HepG2 (cell line): ENCODE measurements around the gene CD300H. TPM values are rescaled to one million over a fixed set of nuclear protein-coding genes. Genes with fewer than 3 reads are reported as not detected.
A peak's percentile ranks its signal among the peaks of the same experiment; 100 is the strongest.

ENCODE experiments used
- ATAC-seq: fragments of 200-7000 bp; cut with Tn5 transposase; 3 replicates; pipeline ENCODE4 v1.9.1; 2020; ENCODE audit warnings: mild to moderate bottlenecking, moderate library complexity
- BruUV-seq: library from RNA; stranded (reverse); fragments of 400-500 nt; replicated peaks from 2 replicates; lab custom pipeline; 2021; lab: Mats Ljungman, UMichigan
- CTCF ChIA-PET: fragments of 300-600 bp; formaldehyde crosslinking; extraction: SDS; loops from one replicate; lab custom pipeline; 2021; ENCODE audit warnings: low total read pairs, inconsistent platforms, low intra/inter-chr PET ratio; lab: Yijun Ruan, JAX
- POLR2A ChIA-PET: fragments of 350-600 bp; sonication (Branson Sonifier 250); formaldehyde crosslinking; loops from one replicate; lab custom pipeline; 2020; ENCODE audit warnings: antibody characterized with exemption, inconsistent platforms; lab: Yijun Ruan, JAX
- DNase-seq: peaks from one replicate; pipeline ENCODE4 v3.0.0-alpha.2; 2015; ENCODE audit warnings: low spot score
- FAIRE-seq: peaks from 3 replicates; lab custom pipeline; 2011; peaks lifted over from hg19 to GRCh38; lab: Jason Lieb, UNC
- H2AFZ ChIP-seq: one replicate; pipeline ENCODE4 v1.6.1; 2011; ENCODE audit warnings: low read length, inconsistent platforms
- H3K27ac ChIP-seq: fragments of 300-600 bp; 3 replicates; pipeline ENCODE4 v1.8.0; 2011; ENCODE audit warnings: mixed run types, mild to moderate bottlenecking, mixed read lengths, low read length, inconsistent platforms; ENCODE audit not compliant: insufficient read depth; ENCODE audit errors: extremely low read length
- H3K27me3 ChIP-seq, 2 experiments: fragments of 200-600 bp in 1 of 2; 2 replicates in 1 of 2; 3 replicates in 1 of 2; pipeline versions ENCODE4 v1.6.0 to v1.8.0; 2011; ENCODE audit warnings: low read length in 2 of 2, mild to moderate bottlenecking in 2 of 2, moderate library complexity in 2 of 2, inconsistent platforms in 1 of 2; ENCODE audit not compliant: insufficient read depth in 2 of 2, control insufficient read depth in 1 of 2
- H3K36me3 ChIP-seq, 2 experiments: fragments of 200-600 bp in 1 of 2; replicated peaks in 1 of 2; 2 replicates in 1 of 2; 3 replicates in 1 of 2; pipeline versions ENCODE4 v1.5.1 to v1.8.0; 2011; ENCODE audit warnings: low read length in 2 of 2, inconsistent platforms in 1 of 2; ENCODE audit not compliant: insufficient read depth in 2 of 2, control insufficient read depth in 1 of 2
- H3K4me1 ChIP-seq: 2 replicates; pipeline ENCODE4 v1.5.1; 2012; ENCODE audit warnings: low read length, inconsistent platforms; ENCODE audit not compliant: insufficient read depth
- H3K4me2 ChIP-seq: 2 replicates; pipeline ENCODE4 v1.6.0; 2011; ENCODE audit warnings: low read depth, low read length, inconsistent platforms
- H3K4me3 ChIP-seq, 3 experiments: fragments of 200-600 bp in 1 of 3; sonication (generic), shearing (Covaris generic) in 1 of 3; replicated peaks in 1 of 3; 2 replicates each; pipeline ENCODE4 v1.5.1; 2011 to 2016; ENCODE audit warnings: low read length in 3 of 3, inconsistent platforms in 2 of 3, low read depth in 2 of 3, mild to moderate bottlenecking in 2 of 3, control low read depth in 1 of 3, mixed read lengths in 1 of 3; ENCODE audit not compliant: insufficient read depth in 1 of 3
- H3K79me2 ChIP-seq: one replicate; pipeline ENCODE4 v1.6.1; 2011; ENCODE audit warnings: low read length, inconsistent platforms; ENCODE audit not compliant: insufficient read depth
- H3K9ac ChIP-seq: 2 replicates; pipeline ENCODE4 v1.6.0; 2011; ENCODE audit warnings: mild to moderate bottlenecking, low read depth, low read length, inconsistent platforms; ENCODE audit not compliant: insufficient read depth
- H3K9me3 ChIP-seq: 2 replicates; pipeline ENCODE4 v1.5.1; 2012; ENCODE audit warnings: mild to moderate bottlenecking, low read length
- H4K20me1 ChIP-seq: 2 replicates; pipeline ENCODE4 v1.6.0; 2011; ENCODE audit warnings: inconsistent platforms, mild to moderate bottlenecking, low read length, moderate library complexity; ENCODE audit not compliant: insufficient read depth
- CTCF ChIP-seq: sonication (generic); formaldehyde crosslinking; IDR thresholded peaks from 2 replicates; pipeline ENCODE4 v1.5.0; 2020; ENCODE audit warnings: mild to moderate bottlenecking, missing genetic modification reagents, moderate library complexity
- HNRNPL ChIP-seq: fragments of 200-400 bp; formaldehyde crosslinking; IDR thresholded peaks from 2 replicates; pipeline ENCODE4 v1.6.1; 2017; ENCODE audit warnings: mild to moderate bottlenecking, low read depth, low read length
- MBNL3 ChIP-seq: fragments of 250-450 bp; sonication (Bioruptor Pico); conservative IDR thresholded peaks from 2 replicates; pipeline ENCODE4 v1.8.0; 2022; ENCODE audit warnings: mild to moderate bottlenecking, inconsistent platforms
- MYNN ChIP-seq: sonication (generic); formaldehyde crosslinking; IDR thresholded peaks from 2 replicates; pipeline ENCODE4 v1.4.0; 2020; ENCODE audit warnings: mild to moderate bottlenecking, low read depth, missing genetic modification reagents
- RAD21 ChIP-seq: fragments of 450-650 bp; formaldehyde crosslinking; IDR thresholded peaks from 2 replicates; pipeline ENCODE4 v1.5.0; 2020; ENCODE audit warnings: mild to moderate bottlenecking
- SMC3 ChIP-seq: IDR thresholded peaks from 2 replicates; pipeline ENCODE4 v1.6.1; 2011; ENCODE audit warnings: low read length, improper control_type of control experiment
- STAG1 ChIP-seq: sonication (generic); formaldehyde crosslinking; IDR thresholded peaks from 2 replicates; pipeline ENCODE4 v1.4.0; 2020; ENCODE audit warnings: missing genetic modification reagents
- TOE1 ChIP-seq: sonication (generic); formaldehyde crosslinking; IDR thresholded peaks from 2 replicates; pipeline ENCODE4 v1.4.0; 2020; ENCODE audit warnings: mild to moderate bottlenecking, missing genetic modification reagents
- U2AF2 ChIP-seq: fragments of 200-400 bp; formaldehyde crosslinking; IDR thresholded peaks from 2 replicates; pipeline ENCODE4 v1.6.1; 2017; ENCODE audit warnings: low read depth, mild to moderate bottlenecking, low read length
- XRCC5 ChIP-seq: fragments of 200-400 bp; formaldehyde crosslinking; optimal IDR thresholded peaks from 2 replicates; pipeline ENCODE3; 2017; ENCODE audit warnings: mild to moderate bottlenecking, low read length
- WGBS: methylation state at CpG from one replicate; pipeline ENCODE4 v1.1.6; 2017; ENCODE audit warnings: low lambda C conversion rate; 5-methylcytosine and 5-hydroxymethylcytosine counted together
- in situ Hi-C: cut with HindIII; loops from 2 replicates; pipeline ENCODE4 v1.10.0; 2017; ENCODE audit warnings: low pct_unique_long_range_greater_than_20kb; ENCODE audit not compliant: extremely low pct_ligation_motif_present
- intact Hi-C: fragments of 100-400 bp; cut with micrococcal nuclease; formaldehyde crosslinking; loops from one replicate; pipeline ENCODE4 v1.10.0; 2022; ENCODE audit not compliant: unreplicated experiment
- polyA plus RNA-seq, 8 experiments: library from polyadenylated mRNA; depleted of rRNA in 3 of 8; stranded (reverse) in 7 of 8; unstranded in 1 of 8; fragments of >200 nt; fragmentation: Illumina TruSeq in 4 of 8; extraction: Trizol in 4 of 8; gene quantifications; 2 replicates each; pipeline versions ENCODE4 v1.2.1 to v1.2.3, GENCODE V29; 2011 to 2016; ENCODE audit warnings: low read depth in 4 of 8, missing spikeins in 1 of 8, mixed read lengths in 1 of 8; ENCODE audit not compliant: insufficient read depth in 1 of 8
- total RNA-seq, 5 experiments: library from RNA; depleted of rRNA; stranded (reverse); fragments of >200 nt; fragmentation: Illumina TruSeq; extraction: Trizol; gene quantifications; 2 replicates each; pipeline ENCODE4 v1.2.3, GENCODE V29; 2016; ENCODE audit warnings: low read depth in 1 of 5

CD300H gene
- total and polyA plus RNA-seq, 2 of the 13 experiments (the other 11 are each of a cell fraction or from before 2014, with no cell fraction given) = not detected

GRCh38 chr17:74566132-74566753 lies 1.1 kb downstream of the CD300H start:
- H3K79me2 ChIP-seq = no peaks in the 10 kb centered on the region
- no peak overlapping the region for H2AFZ ChIP-seq
- H3K4me3 ChIP-seq = no peak overlapping the region
- no peak overlapping the region for H3K9ac ChIP-seq
- ChIA-PET CTCF (no interaction called here), POLR2A (no interaction called here)
- intact Hi-C loops (no loop called here), in situ Hi-C loops (no loop called here)
- ATAC-seq (peak; percentile 82), DNase-seq (peak; percentile 18), FAIRE-seq (peak; percentile 89)
- 33% methylated on average over 7 of the region's 9 CpGs for WGBS
- no peak overlapping the region for H3K4me2 ChIP-seq
- no peaks in the 10 kb centered on the region for H3K9me3 ChIP-seq
- H3K36me3 ChIP-seq = no peaks in the 10 kb centered on the region
- H3K4me1 ChIP-seq = no peaks in the 10 kb centered on the region
- peaks cover 6 to 51% of the 10 kb centered on the region in 2 experiments for H3K27me3 ChIP-seq
- TF ChIP-seq XRCC5 (peak; percentile 90), HNRNPL (no peak), SMC3 (peak; percentile 5; the same call in 1 of the 2 replicates), MBNL3 (CRISPR knock-in tag) (no peak), U2AF2 (no peak), TOE1 (CRISPR knock-in tag) (no peak), STAG1 (CRISPR knock-in tag) (peak; percentile 70), RAD21 (0 out of 2 replicates have a peak, but pooled peaks have one; percentile 15), MYNN (CRISPR knock-in tag) (no peak), CTCF (CRISPR knock-in tag) (peak; percentile 66)
- H4K20me1 ChIP-seq = no peaks in the 10 kb centered on the region
- no TSS peak for BruUV-seq
- no peak overlapping the region for H3K27ac ChIP-seq
